Measurements from ENCODE around the gene F2.

GRCh38 chr11:46719048-46719542 lies at the start of gene F2:
- TF ChIP-seq POLR2A (IDR thresholded peaks at IDR 0.05; ENCODE audit: borderline replicate concordance, extremely low read depth, insufficient read depth, insufficient read length) (no peak), RAD21 (IDR thresholded peaks at IDR 0.05; ENCODE audit: low read depth) (no peak), YY1 (IDR thresholded peaks at IDR 0.05; ENCODE audit: extremely low read depth, insufficient replicate concordance, low read depth, low read length) (no peak), EGR1 (IDR thresholded peaks at IDR 0.05; ENCODE audit: low read depth) (no peak), JUND (IDR thresholded peaks at IDR 0.05) (no peak), EZH2phosphoT487 (IDR thresholded peaks at IDR 0.05; ENCODE audit: borderline replicate concordance) (no peak), EZH2 (IDR thresholded peaks at IDR 0.05) (no peak), CBX3 (IDR thresholded peaks at IDR 0.05; ENCODE audit: low read depth) (no peak), ZNF274 (IDR thresholded peaks at IDR 0.05; ENCODE audit: low read depth, low read length) (no peak), ATF3 (IDR thresholded peaks at IDR 0.05) (no peak)
- TF ChIP-seq, protein P1, sequence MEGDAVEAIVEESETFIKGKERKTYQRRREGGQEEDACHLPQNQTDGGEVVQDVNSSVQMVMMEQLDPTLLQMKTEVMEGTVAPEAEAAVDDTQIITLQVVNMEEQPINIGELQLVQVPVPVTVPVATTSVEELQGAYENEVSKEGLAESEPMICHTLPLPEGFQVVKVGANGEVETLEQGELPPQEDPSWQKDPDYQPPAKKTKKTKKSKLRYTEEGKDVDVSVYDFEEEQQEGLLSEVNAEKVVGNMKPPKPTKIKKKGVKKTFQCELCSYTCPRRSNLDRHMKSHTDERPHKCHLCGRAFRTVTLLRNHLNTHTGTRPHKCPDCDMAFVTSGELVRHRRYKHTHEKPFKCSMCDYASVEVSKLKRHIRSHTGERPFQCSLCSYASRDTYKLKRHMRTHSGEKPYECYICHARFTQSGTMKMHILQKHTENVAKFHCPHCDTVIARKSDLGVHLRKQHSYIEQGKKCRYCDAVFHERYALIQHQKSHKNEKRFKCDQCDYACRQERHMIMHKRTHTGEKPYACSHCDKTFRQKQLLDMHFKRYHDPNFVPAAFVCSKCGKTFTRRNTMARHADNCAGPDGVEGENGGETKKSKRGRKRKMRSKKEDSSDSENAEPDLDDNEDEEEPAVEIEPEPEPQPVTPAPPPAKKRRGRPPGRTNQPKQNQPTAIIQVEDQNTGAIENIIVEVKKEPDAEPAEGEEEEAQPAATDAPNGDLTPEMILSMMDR (IDR thresholded peaks at IDR 0.05 in 2 of 3, conservative IDR thresholded peaks at IDR 0.05 in 1 of 3; ENCODE audit: borderline replicate concordance in 1 of 3, insufficient read depth in 1 of 3, low read depth in 2 of 3, low read length in 2 of 3), result no peak
